HepG2 (cell line): ENCODE data around the gene CALN1. TPM values are rescaled to one million over a fixed set of nuclear protein-coding genes. Genes with fewer than 3 reads are reported as not detected.

Experiments
- ATAC-seq: fragments of 200-7000 bp; cut with Tn5 transposase; 3 replicates; pipeline ENCODE4 v1.9.1; 2020; ENCODE audit warnings: mild to moderate bottlenecking, moderate library complexity
- BruUV-seq: library from RNA; stranded (reverse); fragments of 400-500 nt; replicated peaks from 2 replicates; lab custom pipeline; 2021; lab: Mats Ljungman, UMichigan
- CTCF ChIA-PET: fragments of 300-600 bp; formaldehyde crosslinking; extraction: SDS; loops from one replicate; lab custom pipeline; 2021; ENCODE audit warnings: low total read pairs, inconsistent platforms, low intra/inter-chr PET ratio; lab: Yijun Ruan, JAX
- POLR2A ChIA-PET: fragments of 350-600 bp; sonication (Branson Sonifier 250); formaldehyde crosslinking; loops from one replicate; lab custom pipeline; 2020; ENCODE audit warnings: antibody characterized with exemption, inconsistent platforms; lab: Yijun Ruan, JAX
- DNase-seq: peaks from one replicate; pipeline ENCODE4 v3.0.0-alpha.2; 2015; ENCODE audit warnings: low spot score
- FAIRE-seq: peaks from 3 replicates; lab custom pipeline; 2011; peaks lifted over from hg19 to GRCh38; lab: Jason Lieb, UNC
- H2AFZ ChIP-seq: one replicate; pipeline ENCODE4 v1.6.1; 2011; ENCODE audit warnings: low read length, inconsistent platforms
- H3K27ac ChIP-seq: fragments of 300-600 bp; 3 replicates; pipeline ENCODE4 v1.8.0; 2011; ENCODE audit warnings: mixed run types, mild to moderate bottlenecking, mixed read lengths, low read length, inconsistent platforms; ENCODE audit not compliant: insufficient read depth; ENCODE audit errors: extremely low read length
- H3K27me3 ChIP-seq, 2 experiments: fragments of 200-600 bp in 1 of 2; 2 replicates in 1 of 2; 3 replicates in 1 of 2; pipeline versions ENCODE4 v1.6.0 to v1.8.0; 2011; ENCODE audit warnings: low read length in 2 of 2, mild to moderate bottlenecking in 2 of 2, moderate library complexity in 2 of 2, inconsistent platforms in 1 of 2; ENCODE audit not compliant: insufficient read depth in 2 of 2, control insufficient read depth in 1 of 2
- H3K36me3 ChIP-seq, 2 experiments: fragments of 200-600 bp in 1 of 2; replicated peaks in 1 of 2; 2 replicates in 1 of 2; 3 replicates in 1 of 2; pipeline versions ENCODE4 v1.5.1 to v1.8.0; 2011; ENCODE audit warnings: low read length in 2 of 2, inconsistent platforms in 1 of 2; ENCODE audit not compliant: insufficient read depth in 2 of 2, control insufficient read depth in 1 of 2
- H3K4me1 ChIP-seq: 2 replicates; pipeline ENCODE4 v1.5.1; 2012; ENCODE audit warnings: low read length, inconsistent platforms; ENCODE audit not compliant: insufficient read depth
- H3K4me2 ChIP-seq: 2 replicates; pipeline ENCODE4 v1.6.0; 2011; ENCODE audit warnings: low read depth, low read length, inconsistent platforms
- H3K4me3 ChIP-seq, 3 experiments: fragments of 200-600 bp in 1 of 3; sonication (generic), shearing (Covaris generic) in 1 of 3; replicated peaks in 1 of 3; 2 replicates each; pipeline ENCODE4 v1.5.1; 2011 to 2016; ENCODE audit warnings: low read length in 3 of 3, inconsistent platforms in 2 of 3, low read depth in 2 of 3, mild to moderate bottlenecking in 2 of 3, control low read depth in 1 of 3, mixed read lengths in 1 of 3; ENCODE audit not compliant: insufficient read depth in 1 of 3
- H3K79me2 ChIP-seq: one replicate; pipeline ENCODE4 v1.6.1; 2011; ENCODE audit warnings: low read length, inconsistent platforms; ENCODE audit not compliant: insufficient read depth
- H3K9ac ChIP-seq: 2 replicates; pipeline ENCODE4 v1.6.0; 2011; ENCODE audit warnings: mild to moderate bottlenecking, low read depth, low read length, inconsistent platforms; ENCODE audit not compliant: insufficient read depth
- H3K9me3 ChIP-seq: 2 replicates; pipeline ENCODE4 v1.5.1; 2012; ENCODE audit warnings: mild to moderate bottlenecking, low read length
- H4K20me1 ChIP-seq: 2 replicates; pipeline ENCODE4 v1.6.0; 2011; ENCODE audit warnings: inconsistent platforms, mild to moderate bottlenecking, low read length, moderate library complexity; ENCODE audit not compliant: insufficient read depth
- GLI4 ChIP-seq: sonication (generic); formaldehyde crosslinking; IDR thresholded peaks from 2 replicates; pipeline ENCODE4 v1.5.1; 2020; ENCODE audit warnings: missing genetic modification reagents, mild to moderate bottlenecking, moderate library complexity, borderline replicate concordance
- MEF2D ChIP-seq: sonication (generic); formaldehyde crosslinking; IDR thresholded peaks from 2 replicates; pipeline ENCODE4 v1.5.1; 2020; ENCODE audit warnings: mild to moderate bottlenecking, missing genetic modification reagents
- MZF1 ChIP-seq: sonication (generic); formaldehyde crosslinking; IDR thresholded peaks from 2 replicates; pipeline ENCODE4 v1.8.1; 2023; ENCODE audit warnings: mild to moderate bottlenecking, missing genetic modification reagents, borderline replicate concordance
- SP140L ChIP-seq: sonication (generic); formaldehyde crosslinking; IDR thresholded peaks from 2 replicates; pipeline ENCODE4 v1.4.0; 2020; ENCODE audit warnings: missing genetic modification reagents, borderline replicate concordance
- TRIM24 ChIP-seq: sonication (generic); formaldehyde crosslinking; IDR thresholded peaks from 2 replicates; pipeline ENCODE4 v1.8.0; 2022; ENCODE audit warnings: mild to moderate bottlenecking, missing genetic modification reagents
- U2AF1 ChIP-seq: fragments of 200-400 bp; formaldehyde crosslinking; optimal IDR thresholded peaks from 2 replicates; pipeline ENCODE3; 2017; ENCODE audit warnings: mild to moderate bottlenecking, low read depth, low read length
- ZBTB20 ChIP-seq: sonication (generic); formaldehyde crosslinking; IDR thresholded peaks from 2 replicates; pipeline ENCODE4 v1.8.1; 2023; ENCODE audit warnings: missing genetic modification reagents, low read depth, mild to moderate bottlenecking, borderline replicate concordance
- ZNF280D ChIP-seq: sonication (generic); formaldehyde crosslinking; IDR thresholded peaks from 2 replicates; pipeline ENCODE4 v1.5.1; 2020; ENCODE audit warnings: mild to moderate bottlenecking, missing genetic modification reagents
- ZNF512B ChIP-seq: sonication (generic); formaldehyde crosslinking; IDR thresholded peaks from 2 replicates; pipeline ENCODE4 v1.5.1; 2020; ENCODE audit warnings: missing genetic modification reagents, mild to moderate bottlenecking, borderline replicate concordance
- ZNF629 ChIP-seq: sonication (generic); formaldehyde crosslinking; conservative IDR thresholded peaks from 2 replicates; pipeline ENCODE4 v1.5.0; 2020; ENCODE audit warnings: missing genetic modification reagents
- ZNF792 ChIP-seq: IDR thresholded peaks from 2 replicates; pipeline ENCODE4 v1.6.1; 2016
- ZNF879 ChIP-seq: sonication (generic); formaldehyde crosslinking; IDR thresholded peaks from 2 replicates; pipeline ENCODE4 v1.8.1; 2023; ENCODE audit warnings: missing genetic modification reagents
- ZSCAN12 ChIP-seq: sonication (generic); formaldehyde crosslinking; IDR thresholded peaks from 2 replicates; pipeline ENCODE4 v1.9.0; 2021; ENCODE audit warnings: mild to moderate bottlenecking, missing genetic modification reagents
- ZSCAN9 ChIP-seq: IDR thresholded peaks from 2 replicates; pipeline ENCODE4 v1.6.1; 2016; ENCODE audit warnings: borderline replicate concordance
- WGBS: methylation state at CpG from one replicate; pipeline ENCODE4 v1.1.6; 2017; ENCODE audit warnings: low lambda C conversion rate; 5-methylcytosine and 5-hydroxymethylcytosine counted together
- in situ Hi-C: cut with HindIII; loops from 2 replicates; pipeline ENCODE4 v1.10.0; 2017; ENCODE audit warnings: low pct_unique_long_range_greater_than_20kb; ENCODE audit not compliant: extremely low pct_ligation_motif_present
- intact Hi-C: fragments of 100-400 bp; cut with micrococcal nuclease; formaldehyde crosslinking; loops from one replicate; pipeline ENCODE4 v1.10.0; 2022; ENCODE audit not compliant: unreplicated experiment
- polyA plus RNA-seq, 8 experiments: library from polyadenylated mRNA; depleted of rRNA in 3 of 8; stranded (reverse) in 7 of 8; unstranded in 1 of 8; fragments of >200 nt; fragmentation: Illumina TruSeq in 4 of 8; extraction: Trizol in 4 of 8; gene quantifications; 2 replicates each; pipeline versions ENCODE4 v1.2.1 to v1.2.3, GENCODE V29; 2011 to 2016; ENCODE audit warnings: low read depth in 4 of 8, missing spikeins in 1 of 8, mixed read lengths in 1 of 8; ENCODE audit not compliant: insufficient read depth in 1 of 8
- total RNA-seq, 5 experiments: library from RNA; depleted of rRNA; stranded (reverse); fragments of >200 nt; fragmentation: Illumina TruSeq; extraction: Trizol; gene quantifications; 2 replicates each; pipeline ENCODE4 v1.2.3, GENCODE V29; 2016; ENCODE audit warnings: low read depth in 1 of 5

Gene CALN1
- total and polyA plus RNA-seq, 2 of the 13 experiments (the other 11 are each of a cell fraction or from before 2014, with no cell fraction given), result not detected

GRCh38 chr7:71776726-71777125 is 635.4 kb downstream of the CALN1 start:
- WGBS, result 20% methylated on average over 5 of the region's 9 CpGs
- no peaks in the 10 kb centered on the region for H3K27me3 ChIP-seq
- no peaks in the 10 kb centered on the region for H3K4me1 ChIP-seq
- no peaks in the 10 kb centered on the region for H4K20me1 ChIP-seq
- intact Hi-C loops, result no loop called here
- H3K4me3 ChIP-seq, result no peak overlapping the region
- TF ChIP-seq ZNF280D (CRISPR knock-in tag) (no peak), GLI4 (CRISPR knock-in tag) (no peak), ZSCAN9 (CRISPR knock-in tag) (no peak), MZF1 (no peak), ZNF512B (CRISPR knock-in tag) (no peak), TRIM24 (CRISPR knock-in tag) (no peak), ZNF629 (CRISPR knock-in tag) (no peak), ZNF792 (CRISPR knock-in tag) (no peak), ZNF879 (no peak), U2AF1 (no peak), ZSCAN12 (CRISPR knock-in tag) (no peak), SP140L (no peak), MEF2D (CRISPR knock-in tag) (no peak), ZBTB20 (CRISPR knock-in tag) (no peak)
- no peak overlapping the region for H3K9ac ChIP-seq
- in situ Hi-C loops, result no loop called here
- H3K4me2 ChIP-seq, result no peak overlapping the region
- no peaks in the 10 kb centered on the region for H3K36me3 ChIP-seq
- no peak overlapping the region for H2AFZ ChIP-seq
- H3K79me2 ChIP-seq, result no peaks in the 10 kb centered on the region
- no peak for ATAC-seq
- no peak overlapping the region for H3K27ac ChIP-seq
- BruUV-seq, result no TSS peak
- CTCF ChIA-PET, result no interaction called here
- POLR2A ChIA-PET, result no interaction called here
- no peak for DNase-seq
- no peak for FAIRE-seq
- H3K9me3 ChIP-seq, result no peaks in the 10 kb centered on the region
